HCT116 (cell line): ENCODE measurements around the gene MAML2. TPM values are rescaled to one million over a fixed set of nuclear protein-coding genes. Genes with fewer than 3 reads are reported as not detected.

Source experiments
- ATAC-seq: fragments of 200-7000 bp; cut with Tn5 transposase; 2 replicates; pipeline ENCODE4 v1.9.1; 2020; ENCODE audit warnings: mild to moderate bottlenecking, moderate library complexity
- BruUV-seq: library from RNA; stranded (reverse); fragments of 400-500 nt; replicated peaks from 2 replicates; lab custom pipeline; 2021; lab: Mats Ljungman, UMichigan
- CTCF ChIA-PET: fragments of 300-600 bp; sonication (Branson Sonifier 250); formaldehyde crosslinking; loops from one replicate; lab custom pipeline; 2021; ENCODE audit warnings: antibody characterized with exemption; lab: Charles Lee
- POLR2A ChIA-PET: fragments of 300-600, 350-600 bp; sonication (Branson Sonifier 250); formaldehyde crosslinking; loops from one replicate; lab custom pipeline; 2021; ENCODE audit warnings: antibody characterized with exemption; lab: Charles Lee
- RAD21 ChIA-PET, 2 experiments: fragments of 300-600 bp; sonication (Branson Sonifier 250); formaldehyde crosslinking; loops; one replicate each; lab custom pipeline; 2023; ENCODE audit warnings: low total read pairs in 2 of 2; ENCODE audit not compliant: uncharacterized antibody in 2 of 2, unreplicated experiment in 2 of 2, low non-redundant PET in 1 of 2; lab: Charles Lee
- DNase-seq: peaks from one replicate; pipeline ENCODE4 v3.0.0-alpha.2; 2010; ENCODE audit warnings: low read depth, low spot score
- H2AFZ ChIP-seq: fragments of 200-600 bp; shearing (Covaris generic), sonication (generic); 2 replicates; pipeline ENCODE4 v1.6.1; 2017; ENCODE audit warnings: low read depth, mixed run types, mixed read lengths, antibody characterized with exemption, low read length; ENCODE audit not compliant: poor library complexity, severe bottlenecking
- H3K27ac ChIP-seq: 2 replicates; pipeline ENCODE4 v1.5.1; 2012; ENCODE audit warnings: low read depth, low read length
- H3K27me3 ChIP-seq: fragments of 200-600 bp; sonication (generic); 2 replicates; pipeline ENCODE4 v1.6.1; 2016; ENCODE audit warnings: mixed run types, low read length, mixed read lengths; ENCODE audit not compliant: insufficient read depth
- H3K36me3 ChIP-seq, 2 experiments: fragments of 200-500 bp in 1 of 2; fragments of 200-600 bp in 1 of 2; sonication (Bioruptor generic) in 1 of 2; sonication (generic) in 1 of 2; 2 replicates each; pipeline versions ENCODE4 v1.5.1 to v1.6.1; 2014 to 2016; ENCODE audit warnings: low read length in 2 of 2, inconsistent platforms in 1 of 2, mixed read lengths in 1 of 2, mixed run types in 1 of 2; ENCODE audit not compliant: insufficient read depth in 2 of 2, control insufficient read depth in 1 of 2
- H3K4me1 ChIP-seq, 2 experiments: fragments of 200-600 bp in 1 of 2; sonication (generic) in 1 of 2; 2 replicates each; pipeline versions ENCODE4 v1.5.1 to v1.6.1; 2012 to 2017; ENCODE audit warnings: low read length in 2 of 2, inconsistent platforms in 1 of 2, mild to moderate bottlenecking in 1 of 2, mixed read lengths in 1 of 2, mixed run types in 1 of 2, moderate library complexity in 1 of 2; ENCODE audit not compliant: insufficient read depth in 2 of 2, control insufficient read depth in 1 of 2
- H3K4me2 ChIP-seq: fragments of 200-600 bp; sonication (generic); 2 replicates; pipeline ENCODE4 v1.6.1; 2017; ENCODE audit warnings: mixed run types, low read length, mixed read lengths
- H3K4me3 ChIP-seq, 2 experiments: fragments of 200-600 bp in 1 of 2; sonication (generic) in 1 of 2; replicated peaks in 1 of 2; 2 replicates each; pipeline ENCODE4 v1.5.1; 2011 to 2016; ENCODE audit warnings: low read length in 2 of 2, control low read depth in 1 of 2, low read depth in 1 of 2, mild to moderate bottlenecking in 1 of 2, mixed read lengths in 1 of 2, mixed run types in 1 of 2
- H3K79me2 ChIP-seq: fragments of 200-600 bp; sonication (generic); 2 replicates; pipeline ENCODE4 v1.6.1; 2017; ENCODE audit warnings: mild to moderate bottlenecking, mixed run types, low read length, moderate library complexity, mixed read lengths; ENCODE audit not compliant: insufficient read depth
- H3K9ac ChIP-seq: fragments of 200-600 bp; sonication (generic); 2 replicates; pipeline ENCODE4 v1.6.1; 2016; ENCODE audit warnings: low read length, mixed read lengths
- H3K9me2 ChIP-seq: fragments of 200-600 bp; sonication (generic), shearing (Covaris generic); 2 replicates; pipeline ENCODE4 v1.6.1; 2017; ENCODE audit warnings: mixed run types, mild to moderate bottlenecking, moderate library complexity; ENCODE audit not compliant: insufficient read depth
- H3K9me3 ChIP-seq, 2 experiments: fragments of 200-500 bp in 1 of 2; fragments of 200-600 bp in 1 of 2; sonication (Bioruptor generic) in 1 of 2; sonication (generic) in 1 of 2; 2 replicates each; pipeline ENCODE4 v1.6.1; 2014 to 2017; ENCODE audit warnings: low read length in 2 of 2, mixed read lengths in 2 of 2, inconsistent platforms in 1 of 2, low read depth in 1 of 2, mild to moderate bottlenecking in 1 of 2, mixed run types in 1 of 2, moderate library complexity in 1 of 2; ENCODE audit not compliant: control insufficient read depth in 1 of 2, insufficient read depth in 1 of 2
- H4K20me1 ChIP-seq: fragments of 200-600 bp; sonication (generic), shearing (Covaris generic); 2 replicates; pipeline ENCODE4 v1.6.1; 2017; ENCODE audit warnings: mixed run types, mild to moderate bottlenecking, moderate library complexity; ENCODE audit not compliant: insufficient read depth
- CBX3 ChIP-seq: IDR thresholded peaks from 2 replicates; pipeline ENCODE4 v1.6.1; 2012; ENCODE audit warnings: low read depth
- EZH2phosphoT487 ChIP-seq: fragments of 200-600 bp; IDR thresholded peaks from 2 replicates; pipeline ENCODE4 v1.6.1; 2018; ENCODE audit warnings: antibody characterized with exemption, borderline replicate concordance
- SIN3A ChIP-seq: IDR thresholded peaks from 2 replicates; pipeline ENCODE4 v1.6.1; 2012; ENCODE audit warnings: low read depth
- TCF7L2 ChIP-seq: IDR thresholded peaks from 2 replicates; pipeline ENCODE4 v1.7.0; 2011; ENCODE audit warnings: borderline replicate concordance, inconsistent platforms; ENCODE audit not compliant: insufficient read depth, insufficient read length; ENCODE audit errors: extremely low read depth
- intact Hi-C: fragments of 100-400 bp; cut with micrococcal nuclease; formaldehyde crosslinking; loops from 2 replicates; pipeline ENCODE4 v1.10.0; 2022
- total RNA-seq: library from RNA; stranded (reverse); gene quantifications from one replicate; pipeline ENCODE4 v1.2.1, GENCODE V29; 2021; ENCODE audit not compliant: unreplicated experiment
- TF ChIP-seq, protein P1 (sequence below): IDR thresholded peaks from 2 replicates; pipeline ENCODE4 v1.6.1; 2012; ENCODE audit warnings: low read depth
- TF ChIP-seq, protein P2 (sequence below): IDR thresholded peaks from 2 replicates; pipeline ENCODE4 v1.6.1; 2012
- TF ChIP-seq, protein P3 (sequence below): IDR thresholded peaks from 2 replicates; pipeline ENCODE4 v1.6.1; 2012

Gene MAML2
- total RNA-seq, 1 experiment from 2014 or later, result 2.6 TPM

DNA sequence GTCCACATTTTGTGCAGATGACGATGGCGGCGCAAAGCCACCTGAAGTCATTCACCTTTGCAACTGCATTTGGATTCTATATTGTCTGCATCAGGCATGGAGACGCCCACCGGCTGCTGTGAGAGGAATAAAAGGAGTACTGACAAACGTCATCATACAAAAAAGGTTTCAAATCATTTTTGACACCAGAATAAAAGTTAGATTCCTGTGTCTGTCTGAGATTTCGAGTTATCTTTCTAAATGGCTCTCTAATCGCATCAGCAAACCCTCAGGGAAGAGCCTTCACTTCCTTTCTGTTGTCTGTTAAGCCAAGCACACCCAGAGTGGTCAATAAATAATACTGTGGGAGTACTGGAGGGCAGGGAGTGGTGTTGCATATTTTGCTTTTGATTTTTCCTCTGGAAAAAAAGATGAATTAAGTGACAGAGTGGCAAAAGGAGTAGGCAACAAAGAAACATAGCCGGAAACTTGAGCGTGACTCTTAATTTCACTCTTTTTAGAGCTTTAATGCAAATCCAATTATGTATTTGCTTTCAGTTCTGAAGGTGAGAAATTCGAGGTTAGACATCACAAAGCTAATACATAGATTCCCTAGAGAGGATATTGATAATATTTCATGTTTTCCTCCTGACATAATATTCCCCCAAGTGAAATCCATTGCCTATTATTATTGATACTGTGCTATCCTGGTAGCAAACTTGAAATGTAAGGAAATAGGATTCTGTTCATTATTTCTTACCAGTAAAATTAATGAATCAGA lies 268.3 kb downstream of the MAML2 start:
- ATAC-seq, result no peak
- BruUV-seq, result no TSS peak
- POLR2A ChIA-PET, result no interaction called here

More for the DNA sequence above, 268.3 kb downstream of the MAML2 start:
- DNase-seq, result no peak
- RAD21 ChIA-PET, result no interaction called here
- CTCF ChIA-PET, result no interaction called here
- intact Hi-C loops, result no loop called here
- Histone ChIP-seq H3K9ac (no peak overlapping the region), H3K4me3 (no peak overlapping the region), H3K79me2 (no peaks in the 10 kb centered on the region), H2AFZ (no peak overlapping the region), H3K4me1 (no peaks in the 10 kb centered on the region), H3K4me2 (no peak overlapping the region), H3K9me3 (no peaks in the 10 kb centered on the region), H3K27me3 (no peaks in the 10 kb centered on the region), H4K20me1 (no peaks in the 10 kb centered on the region), H3K27ac (no peak overlapping the region), H3K9me2 (no peaks in the 10 kb centered on the region), H3K36me3 (no peaks in the 10 kb centered on the region)
- TF ChIP-seq TCF7L2, result no peak
- no peak for TF ChIP-seq CBX3
- no peak for TF ChIP-seq EZH2phosphoT487
- TF ChIP-seq, protein P1, sequence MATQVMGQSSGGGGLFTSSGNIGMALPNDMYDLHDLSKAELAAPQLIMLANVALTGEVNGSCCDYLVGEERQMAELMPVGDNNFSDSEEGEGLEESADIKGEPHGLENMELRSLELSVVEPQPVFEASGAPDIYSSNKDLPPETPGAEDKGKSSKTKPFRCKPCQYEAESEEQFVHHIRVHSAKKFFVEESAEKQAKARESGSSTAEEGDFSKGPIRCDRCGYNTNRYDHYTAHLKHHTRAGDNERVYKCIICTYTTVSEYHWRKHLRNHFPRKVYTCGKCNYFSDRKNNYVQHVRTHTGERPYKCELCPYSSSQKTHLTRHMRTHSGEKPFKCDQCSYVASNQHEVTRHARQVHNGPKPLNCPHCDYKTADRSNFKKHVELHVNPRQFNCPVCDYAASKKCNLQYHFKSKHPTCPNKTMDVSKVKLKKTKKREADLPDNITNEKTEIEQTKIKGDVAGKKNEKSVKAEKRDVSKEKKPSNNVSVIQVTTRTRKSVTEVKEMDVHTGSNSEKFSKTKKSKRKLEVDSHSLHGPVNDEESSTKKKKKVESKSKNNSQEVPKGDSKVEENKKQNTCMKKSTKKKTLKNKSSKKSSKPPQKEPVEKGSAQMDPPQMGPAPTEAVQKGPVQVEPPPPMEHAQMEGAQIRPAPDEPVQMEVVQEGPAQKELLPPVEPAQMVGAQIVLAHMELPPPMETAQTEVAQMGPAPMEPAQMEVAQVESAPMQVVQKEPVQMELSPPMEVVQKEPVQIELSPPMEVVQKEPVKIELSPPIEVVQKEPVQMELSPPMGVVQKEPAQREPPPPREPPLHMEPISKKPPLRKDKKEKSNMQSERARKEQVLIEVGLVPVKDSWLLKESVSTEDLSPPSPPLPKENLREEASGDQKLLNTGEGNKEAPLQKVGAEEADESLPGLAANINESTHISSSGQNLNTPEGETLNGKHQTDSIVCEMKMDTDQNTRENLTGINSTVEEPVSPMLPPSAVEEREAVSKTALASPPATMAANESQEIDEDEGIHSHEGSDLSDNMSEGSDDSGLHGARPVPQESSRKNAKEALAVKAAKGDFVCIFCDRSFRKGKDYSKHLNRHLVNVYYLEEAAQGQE, result no peak
- TF ChIP-seq, protein P2, sequence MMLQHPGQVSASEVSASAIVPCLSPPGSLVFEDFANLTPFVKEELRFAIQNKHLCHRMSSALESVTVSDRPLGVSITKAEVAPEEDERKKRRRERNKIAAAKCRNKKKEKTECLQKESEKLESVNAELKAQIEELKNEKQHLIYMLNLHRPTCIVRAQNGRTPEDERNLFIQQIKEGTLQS, result no peak
- no peak for TF ChIP-seq SIN3A
- TF ChIP-seq, protein P3, sequence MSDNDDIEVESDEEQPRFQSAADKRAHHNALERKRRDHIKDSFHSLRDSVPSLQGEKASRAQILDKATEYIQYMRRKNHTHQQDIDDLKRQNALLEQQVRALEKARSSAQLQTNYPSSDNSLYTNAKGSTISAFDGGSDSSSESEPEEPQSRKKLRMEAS, result no peak
